Ishikawa (cell line): Measurements from ENCODE around the gene ANKIB1.

Source experiments
- CEBPB ChIP-seq: IDR thresholded peaks from 2 replicates; pipeline ENCODE4 v1.6.1; 2012
- CREB1 ChIP-seq: IDR thresholded peaks from 2 replicates; pipeline ENCODE4 v1.6.1; 2012; ENCODE audit warnings: low read depth
- EGR1 ChIP-seq: IDR thresholded peaks from 2 replicates; pipeline ENCODE4 v1.6.1; 2012
- EP300 ChIP-seq: IDR thresholded peaks from 2 replicates; pipeline ENCODE4 v1.6.1; 2012; ENCODE audit warnings: borderline replicate concordance
- FOXM1 ChIP-seq: IDR thresholded peaks from 2 replicates; pipeline ENCODE4 v1.6.1; 2012; ENCODE audit warnings: low read depth, borderline replicate concordance
- NFIC ChIP-seq: IDR thresholded peaks from 2 replicates; pipeline ENCODE4 v1.6.1; 2012
- RAD21 ChIP-seq: IDR thresholded peaks from 2 replicates; pipeline ENCODE4 v1.6.1; 2012; ENCODE audit warnings: low read depth
- TAF1 ChIP-seq: IDR thresholded peaks from 2 replicates; pipeline ENCODE4 v1.6.1; 2012; ENCODE audit warnings: low read depth, mild to moderate bottlenecking
- TCF12 ChIP-seq: IDR thresholded peaks from 2 replicates; pipeline ENCODE4 v1.6.1; 2012; ENCODE audit warnings: low read depth
- TEAD4 ChIP-seq: IDR thresholded peaks from 2 replicates; pipeline ENCODE4 v1.6.1; 2012
- USF1 ChIP-seq: IDR thresholded peaks from 2 replicates; pipeline ENCODE4 v1.6.1; 2012
- YY1 ChIP-seq: IDR thresholded peaks from 2 replicates; pipeline ENCODE4 v1.6.1; 2012; ENCODE audit warnings: low read depth
- ZBTB7A ChIP-seq: IDR thresholded peaks from 2 replicates; pipeline ENCODE4 v1.6.1; 2012; ENCODE audit warnings: low read depth
- TF ChIP-seq, protein P1 (sequence below): IDR thresholded peaks from 2 replicates; pipeline ENCODE4 v1.6.1; 2012
- TF ChIP-seq, protein P2 (sequence below): IDR thresholded peaks from 2 replicates; pipeline ENCODE4 v1.6.1; 2012; ENCODE audit warnings: low read depth, mild to moderate bottlenecking

ANKIB1 gene

GRCh38 chr7:92402920-92403759 lies 157.4 kb downstream of the ANKIB1 start:
- TF ChIP-seq, protein P1, sequence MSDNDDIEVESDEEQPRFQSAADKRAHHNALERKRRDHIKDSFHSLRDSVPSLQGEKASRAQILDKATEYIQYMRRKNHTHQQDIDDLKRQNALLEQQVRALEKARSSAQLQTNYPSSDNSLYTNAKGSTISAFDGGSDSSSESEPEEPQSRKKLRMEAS = no peak
- no peak for TF ChIP-seq TCF12
- TF ChIP-seq CEBPB = no peak

DNA sequence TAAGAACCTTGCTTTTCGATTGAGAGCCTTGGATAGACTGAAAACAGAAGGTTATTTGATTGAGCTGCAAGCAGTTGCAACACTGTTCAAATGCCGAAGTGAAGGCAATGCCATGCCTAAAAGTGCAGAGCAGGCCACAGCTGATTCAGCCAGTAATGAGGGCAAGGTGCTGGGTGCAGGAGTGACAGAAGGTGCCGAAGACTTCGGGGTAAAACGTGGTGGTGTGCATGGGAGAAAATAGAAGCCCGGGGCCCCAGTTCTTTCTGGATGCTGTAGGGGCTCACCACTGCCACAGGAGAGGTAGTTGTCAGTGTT lies 157.9 kb downstream of the ANKIB1 start:
- TF ChIP-seq EP300 (no peak), CREB1 (no peak), TEAD4 (no peak)

GRCh38 chr7:92404170-92404614 lies 158.4 kb downstream of the ANKIB1 start:
- TF ChIP-seq, protein P1 = no peak
- TF ChIP-seq CEBPB (no peak), TCF12 (no peak), EP300 (no peak), TEAD4 (no peak), EGR1 (no peak), CREB1 (no peak), TAF1 (no peak), FOXM1 (no peak)

DNA sequence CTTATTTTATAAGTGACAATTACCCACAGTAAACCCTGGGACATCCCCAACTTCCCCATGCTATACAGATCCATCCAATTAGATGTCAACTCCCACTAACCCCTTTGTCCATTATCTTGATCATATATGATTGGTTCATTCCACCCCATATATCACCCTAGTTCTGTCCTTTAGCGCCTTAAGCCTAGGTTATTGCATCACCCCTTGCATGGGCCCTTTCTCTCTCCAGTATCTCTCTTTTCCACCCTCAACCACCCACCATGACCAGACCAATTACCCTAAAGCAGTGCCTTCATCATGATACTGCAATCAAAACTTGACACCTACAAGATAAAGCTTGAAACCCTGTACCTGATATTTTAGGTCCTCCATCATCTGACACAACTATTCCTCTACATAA lies 163.6 kb downstream of the ANKIB1 start:
- TF ChIP-seq ZBTB7A (no peak), CEBPB (no peak), TAF1 (no peak), EGR1 (no peak), CREB1 (no peak), USF1 (no peak)

DNA sequence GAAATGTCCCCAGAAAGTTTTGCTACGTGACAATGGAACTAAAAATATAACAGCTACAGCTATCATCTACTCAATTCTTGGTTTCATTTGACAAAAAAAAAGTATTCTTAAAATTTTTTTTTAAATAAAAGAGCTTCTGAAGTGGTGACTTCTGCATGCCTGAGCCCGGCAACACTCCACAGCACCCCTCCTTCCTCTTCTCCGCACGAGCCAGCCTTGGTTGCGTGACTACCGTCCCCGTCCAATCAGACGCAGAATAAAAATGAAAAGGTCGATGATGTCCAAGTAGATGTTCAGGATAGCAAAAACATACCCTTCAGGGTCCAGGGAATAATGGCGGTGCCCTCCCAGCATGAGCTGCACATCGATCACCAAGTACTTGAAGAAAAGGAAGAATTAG lies 167.0 kb downstream of the ANKIB1 start:
- no peak for TF ChIP-seq EP300
- TF ChIP-seq CEBPB = no peak
- no peak for TF ChIP-seq USF1
- no peak for TF ChIP-seq YY1
- no peak for TF ChIP-seq TAF1
- TF ChIP-seq NFIC = no peak
- no peak for TF ChIP-seq TCF12
- no peak for TF ChIP-seq ZBTB7A
- TF ChIP-seq, protein P1 = no peak
- no peak for TF ChIP-seq TEAD4
- no peak for TF ChIP-seq RAD21
- TF ChIP-seq CREB1 = no peak

DNA sequence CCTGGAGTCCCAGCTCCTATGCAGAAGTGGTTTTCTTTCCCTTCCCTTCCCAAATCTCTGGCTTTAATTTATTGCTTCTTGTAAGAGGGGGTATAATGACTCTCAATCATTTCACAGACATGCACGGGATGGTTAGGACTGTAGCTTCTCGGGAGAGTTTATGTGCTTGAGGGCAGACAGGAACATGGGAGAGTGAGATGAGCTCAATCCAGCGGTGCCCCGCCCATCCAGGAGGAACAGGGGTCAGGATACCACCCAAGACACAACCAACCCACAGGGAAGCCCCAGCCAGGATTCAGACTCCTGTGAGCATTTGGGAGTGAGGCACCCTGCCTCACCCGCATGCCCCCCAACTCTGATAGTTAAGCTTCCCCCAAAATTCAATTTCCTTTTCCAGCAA lies 167.8 kb downstream of the ANKIB1 start:
- TF ChIP-seq RAD21 (no peak), NFIC (no peak), USF1 (no peak), ZBTB7A (no peak), EGR1 (no peak), TAF1 (no peak), YY1 (no peak), CREB1 (no peak), CEBPB (no peak), TEAD4 (no peak), FOXM1 (no peak), TCF12 (no peak), EP300 (no peak)
- TF ChIP-seq, protein P1 = no peak
- TF ChIP-seq, protein P2, sequence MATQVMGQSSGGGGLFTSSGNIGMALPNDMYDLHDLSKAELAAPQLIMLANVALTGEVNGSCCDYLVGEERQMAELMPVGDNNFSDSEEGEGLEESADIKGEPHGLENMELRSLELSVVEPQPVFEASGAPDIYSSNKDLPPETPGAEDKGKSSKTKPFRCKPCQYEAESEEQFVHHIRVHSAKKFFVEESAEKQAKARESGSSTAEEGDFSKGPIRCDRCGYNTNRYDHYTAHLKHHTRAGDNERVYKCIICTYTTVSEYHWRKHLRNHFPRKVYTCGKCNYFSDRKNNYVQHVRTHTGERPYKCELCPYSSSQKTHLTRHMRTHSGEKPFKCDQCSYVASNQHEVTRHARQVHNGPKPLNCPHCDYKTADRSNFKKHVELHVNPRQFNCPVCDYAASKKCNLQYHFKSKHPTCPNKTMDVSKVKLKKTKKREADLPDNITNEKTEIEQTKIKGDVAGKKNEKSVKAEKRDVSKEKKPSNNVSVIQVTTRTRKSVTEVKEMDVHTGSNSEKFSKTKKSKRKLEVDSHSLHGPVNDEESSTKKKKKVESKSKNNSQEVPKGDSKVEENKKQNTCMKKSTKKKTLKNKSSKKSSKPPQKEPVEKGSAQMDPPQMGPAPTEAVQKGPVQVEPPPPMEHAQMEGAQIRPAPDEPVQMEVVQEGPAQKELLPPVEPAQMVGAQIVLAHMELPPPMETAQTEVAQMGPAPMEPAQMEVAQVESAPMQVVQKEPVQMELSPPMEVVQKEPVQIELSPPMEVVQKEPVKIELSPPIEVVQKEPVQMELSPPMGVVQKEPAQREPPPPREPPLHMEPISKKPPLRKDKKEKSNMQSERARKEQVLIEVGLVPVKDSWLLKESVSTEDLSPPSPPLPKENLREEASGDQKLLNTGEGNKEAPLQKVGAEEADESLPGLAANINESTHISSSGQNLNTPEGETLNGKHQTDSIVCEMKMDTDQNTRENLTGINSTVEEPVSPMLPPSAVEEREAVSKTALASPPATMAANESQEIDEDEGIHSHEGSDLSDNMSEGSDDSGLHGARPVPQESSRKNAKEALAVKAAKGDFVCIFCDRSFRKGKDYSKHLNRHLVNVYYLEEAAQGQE = no peak

DNA sequence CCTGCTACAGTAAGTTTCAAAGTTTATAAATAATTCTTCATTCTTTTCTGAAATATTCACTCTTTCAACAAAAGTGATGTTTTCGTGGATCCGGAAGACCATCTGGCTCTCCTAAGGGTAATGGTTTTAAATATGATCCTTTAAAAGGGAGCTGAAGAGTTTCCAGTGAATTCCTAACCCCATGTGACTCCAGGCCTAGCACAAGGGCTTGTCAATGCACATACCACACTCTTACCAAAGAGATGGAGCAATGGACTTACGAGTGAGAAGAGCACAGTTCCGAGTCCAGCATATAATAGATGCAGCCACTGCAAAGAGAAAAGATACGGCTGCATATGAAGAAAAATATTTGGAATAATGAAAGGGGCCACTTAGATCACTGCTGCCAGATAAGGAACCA lies 169.5 kb downstream of the ANKIB1 start:
- TF ChIP-seq TAF1 = no peak
- TF ChIP-seq TCF12 = no peak
- TF ChIP-seq, protein P2 = no peak
- TF ChIP-seq CEBPB = no peak
- no peak for TF ChIP-seq RAD21
- TF ChIP-seq EP300 = no peak
- no peak for TF ChIP-seq ZBTB7A
- no peak for TF ChIP-seq CREB1
- TF ChIP-seq EGR1 = no peak
- TF ChIP-seq, protein P1 = no peak
- no peak for TF ChIP-seq FOXM1
- no peak for TF ChIP-seq USF1
- no peak for TF ChIP-seq YY1
- no peak for TF ChIP-seq TEAD4
- TF ChIP-seq NFIC = no peak
